Large intestine (tissue), 3 donors: ENCODE results near the gene ADGRA1. TPM values are rescaled to one million over a fixed set of nuclear protein-coding genes. Genes with fewer than 3 reads are reported as not detected.

Source experiments
- DNase-seq, 2 donors: peaks; one replicate each; pipeline versions ENCODE4 v3.0.0 to v3.0.0-alpha.2; 2013
- H3K27ac ChIP-seq: one replicate; pipeline ENCODE4 v1.5.1; 2013; ENCODE audit warnings: low read length
- H3K27me3 ChIP-seq: 2 replicates; pipeline ENCODE4 v1.6.1; 2013; ENCODE audit warnings: low read length; ENCODE audit not compliant: control insufficient read depth, insufficient read depth
- H3K36me3 ChIP-seq: 2 replicates; pipeline ENCODE4 v1.6.1; 2013; ENCODE audit warnings: low read length; ENCODE audit not compliant: control insufficient read depth, insufficient read depth
- H3K4me1 ChIP-seq: one replicate; pipeline ENCODE4 v1.6.1; 2013; ENCODE audit warnings: low read length; ENCODE audit not compliant: control insufficient read depth, insufficient read depth
- H3K4me3 ChIP-seq: one replicate; pipeline ENCODE4 v1.5.1; 2013; ENCODE audit warnings: low read length
- H3K9me3 ChIP-seq: one replicate; pipeline ENCODE4 v1.6.1; 2013; ENCODE audit warnings: mild to moderate bottlenecking, low read depth, low read length, moderate library complexity; ENCODE audit not compliant: control insufficient read depth
- WGBS: methylation state at CpG from one replicate; pipeline ENCODE4 v1.1.5; 2013; ENCODE audit warnings: low lambda C conversion rate; ENCODE audit not compliant: insufficient coverage; 5-methylcytosine and 5-hydroxymethylcytosine counted together
- polyA plus RNA-seq: library from polyadenylated mRNA; unstranded; fragments of 120-200 nt; gene quantifications from one replicate; pipeline ENCODE4 v1.2.1, GENCODE V29; 2013

Gene ADGRA1
- polyA plus RNA-seq, 1 donor = 0.40 TPM

DNA sequence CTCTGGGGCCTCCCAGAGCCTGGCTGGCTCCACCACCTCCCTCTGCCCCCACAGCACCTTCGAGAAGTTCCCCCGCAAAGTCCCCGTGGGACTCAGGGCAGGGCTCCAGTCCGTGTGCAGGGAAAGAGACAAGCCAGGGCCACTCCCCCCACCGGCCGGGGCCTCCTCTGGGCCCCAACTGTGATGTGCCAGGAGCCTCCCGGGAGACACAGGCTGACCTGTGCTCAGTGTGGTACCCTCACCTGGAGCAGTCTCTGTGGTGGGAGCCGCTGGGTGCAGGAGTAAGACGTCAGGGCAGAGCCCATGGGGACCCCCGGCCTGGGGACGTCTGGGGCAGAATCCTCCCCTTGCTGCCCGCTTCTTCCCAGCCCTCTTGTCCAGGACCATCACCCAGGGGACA, 1.5 kb upstream of the ADGRA1 start:
- no peak overlapping the region for H3K4me3 ChIP-seq
- WGBS = no CpG with 5 or more reads among the region's 12 CpGs
- H3K36me3 ChIP-seq = no peaks in the 10 kb centered on the region
- H3K27ac ChIP-seq = no peak overlapping the region
- DNase-seq = no peak
- peaks cover 10% of the 10 kb centered on the region for H3K9me3 ChIP-seq
- peaks cover 5% of the 10 kb centered on the region for H3K4me1 ChIP-seq
- peaks cover 56% of the 10 kb centered on the region for H3K27me3 ChIP-seq

DNA sequence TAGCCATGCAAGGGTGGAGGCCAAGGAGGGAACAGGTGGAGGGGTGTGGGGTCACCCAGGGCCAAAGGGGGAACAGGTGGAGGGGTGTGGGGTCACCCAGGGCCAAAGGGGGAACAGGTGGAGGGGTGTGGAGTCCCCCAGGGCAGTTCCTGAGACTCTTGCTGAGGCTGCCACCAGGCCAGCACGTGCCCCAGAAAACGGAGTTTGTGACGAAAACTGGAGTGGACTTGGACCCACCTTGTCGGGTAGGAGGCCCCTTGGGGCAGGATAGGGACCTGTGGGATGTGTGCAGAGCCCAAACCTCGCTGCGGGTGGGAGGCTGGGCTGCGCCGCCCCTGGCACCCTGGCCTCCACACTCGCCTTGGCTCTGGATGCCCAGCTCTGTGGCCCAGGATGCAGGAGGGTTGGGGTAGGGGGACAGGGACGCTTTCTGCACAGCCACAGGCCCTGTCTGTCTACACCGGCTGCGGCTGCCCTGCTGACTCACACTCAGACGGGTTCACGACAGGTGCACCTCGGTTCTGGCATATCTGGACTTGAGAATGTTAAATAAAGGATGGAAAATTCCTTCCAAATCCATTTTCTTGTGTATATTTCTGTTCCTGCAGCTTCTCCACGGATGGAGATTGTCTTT, 562 bp upstream of the ADGRA1 start:
- WGBS = no CpG with 5 or more reads among the region's 16 CpGs
- H3K4me1 ChIP-seq = peaks cover 5% of the 10 kb centered on the region
- H3K27me3 ChIP-seq = peaks cover 54% of the 10 kb centered on the region
- no peak for DNase-seq
- no peak overlapping the region for H3K4me3 ChIP-seq
- H3K9me3 ChIP-seq = peaks cover 10% of the 10 kb centered on the region
- H3K36me3 ChIP-seq = no peaks in the 10 kb centered on the region
- no peak overlapping the region for H3K27ac ChIP-seq

DNA sequence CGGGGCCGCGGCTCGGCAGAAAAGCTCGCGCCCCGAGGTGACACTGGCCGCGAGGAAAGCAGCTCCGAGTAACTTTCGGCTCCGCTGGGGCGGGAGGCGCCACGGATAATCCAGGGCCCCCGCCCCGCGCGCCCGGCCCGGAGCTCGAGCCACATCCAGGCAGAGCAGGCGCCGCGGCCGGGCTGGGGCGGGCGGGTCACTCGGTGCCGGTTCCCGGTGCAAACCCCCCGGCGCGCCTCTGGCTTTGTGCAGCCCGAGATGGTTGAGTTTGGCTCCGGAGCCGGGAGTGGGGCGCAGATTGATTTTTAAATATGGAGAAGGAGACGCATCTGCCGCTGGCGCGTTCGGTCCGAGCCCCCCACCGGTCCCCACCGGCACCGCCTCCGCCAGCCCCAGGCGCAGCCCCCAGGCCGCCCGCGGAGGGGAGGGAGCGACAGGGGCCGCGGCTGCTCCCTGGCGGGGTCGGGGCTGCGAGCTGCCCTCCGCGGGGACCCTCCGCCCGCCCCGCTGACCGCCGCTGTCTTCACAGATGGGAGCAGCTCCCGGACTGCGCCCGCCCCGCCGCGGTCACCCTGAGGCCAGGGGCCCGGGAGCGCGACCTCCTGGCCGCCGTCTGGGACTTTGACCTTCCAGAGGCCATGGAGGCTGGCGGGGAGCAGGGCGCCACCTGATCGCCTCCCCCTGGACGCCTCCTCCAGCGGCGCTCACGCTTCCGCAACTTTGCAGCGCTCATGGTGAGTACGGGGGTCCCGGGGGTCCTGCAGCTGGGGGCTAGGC, 643 bp downstream of the ADGRA1 start:
- DNase-seq = peak in 1 of 2 donors; percentile 13
- H3K4me1 ChIP-seq = peaks cover 5% of the 10 kb centered on the region
- no peak overlapping the region for H3K27ac ChIP-seq
- no peaks in the 10 kb centered on the region for H3K36me3 ChIP-seq
- H3K4me3 ChIP-seq = no peak overlapping the region
- H3K27me3 ChIP-seq = peaks cover 51% of the 10 kb centered on the region
- no CpG with 5 or more reads among the region's 87 CpGs for WGBS
- H3K9me3 ChIP-seq = peaks cover 7% of the 10 kb centered on the region

DNA sequence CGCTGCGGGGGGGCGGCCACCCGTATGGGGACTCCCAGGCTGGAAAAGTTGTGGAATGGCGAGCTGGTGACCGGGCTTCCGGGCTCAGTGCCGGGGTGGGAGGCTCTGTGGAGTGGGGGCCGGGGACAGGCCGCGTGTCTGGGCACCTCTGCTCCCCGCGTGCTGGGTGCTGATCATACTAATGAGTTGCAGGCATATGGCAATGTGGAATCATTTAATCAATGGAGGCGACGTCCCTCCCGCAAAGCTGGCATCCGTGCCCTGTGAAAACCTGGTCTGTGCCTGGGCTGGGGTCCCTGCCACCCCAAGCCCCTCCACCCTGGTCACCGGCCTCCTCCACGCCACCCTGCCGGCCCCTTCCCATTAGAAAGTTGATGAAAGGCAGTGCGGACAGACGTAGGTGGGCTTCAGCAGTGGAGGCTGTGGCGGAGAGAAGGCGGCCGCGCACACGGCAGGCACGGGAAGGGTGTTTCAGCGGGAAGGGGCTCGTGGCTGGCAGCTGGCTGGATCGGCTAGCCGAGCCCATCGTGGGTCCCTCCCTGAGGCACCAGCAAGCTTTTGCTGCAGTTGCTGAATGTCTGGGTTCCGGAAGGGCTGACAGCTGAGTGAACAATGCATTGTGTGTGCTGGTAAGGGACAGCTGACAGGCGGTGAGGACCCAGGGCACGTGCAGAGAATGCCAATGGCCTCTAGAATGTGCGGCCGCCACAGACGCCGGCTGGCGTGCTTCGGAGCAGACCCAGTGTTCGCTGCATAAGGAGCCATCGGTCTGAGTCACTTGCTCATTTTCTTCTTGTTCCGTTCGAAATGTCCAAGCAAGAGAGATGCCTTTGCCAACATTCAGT, 1.5 kb downstream of the ADGRA1 start:
- Histone ChIP-seq H3K27me3 (peaks cover 51% of the 10 kb centered on the region), H3K36me3 (no peaks in the 10 kb centered on the region)
- WGBS = 40% methylated on average over 1 of the region's 46 CpGs

DNA sequence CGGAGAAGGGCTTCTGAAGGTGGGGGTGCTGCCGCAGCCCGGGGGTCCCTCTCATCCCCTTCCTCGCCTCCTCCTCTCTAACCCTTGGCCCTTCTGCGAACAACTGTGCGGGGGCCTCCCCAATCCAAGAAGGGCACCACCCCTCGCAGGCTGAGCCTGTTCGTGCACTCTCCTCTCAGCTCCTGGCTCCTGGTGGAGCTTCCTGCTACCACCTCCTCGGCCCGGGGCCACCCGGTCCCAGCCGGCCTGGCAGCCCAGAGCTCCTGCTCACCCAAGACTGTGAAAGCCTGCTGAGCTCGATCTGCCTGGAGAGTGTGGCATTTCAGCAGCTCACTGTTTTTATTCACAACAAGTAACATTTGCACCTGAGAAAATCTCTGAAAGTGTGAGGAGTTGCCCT, 2.4 kb downstream of the ADGRA1 start:
- DNase-seq = no peak
- Histone ChIP-seq H3K9me3 (peaks cover 7% of the 10 kb centered on the region), H3K4me3 (no peak overlapping the region), H3K27me3 (peaks cover 49% of the 10 kb centered on the region), H3K4me1 (peaks cover 5% of the 10 kb centered on the region), H3K36me3 (no peaks in the 10 kb centered on the region), H3K27ac (no peak overlapping the region)
- WGBS = no CpG with 5 or more reads among the region's 13 CpGs

More for the DNA sequence above, 1.5 kb downstream of the ADGRA1 start:
- Histone ChIP-seq H3K4me1 (peaks cover 5% of the 10 kb centered on the region), H3K4me3 (no peak overlapping the region), H3K9me3 (peaks cover 7% of the 10 kb centered on the region), H3K27ac (no peak overlapping the region)
- DNase-seq = no peak

DNA sequence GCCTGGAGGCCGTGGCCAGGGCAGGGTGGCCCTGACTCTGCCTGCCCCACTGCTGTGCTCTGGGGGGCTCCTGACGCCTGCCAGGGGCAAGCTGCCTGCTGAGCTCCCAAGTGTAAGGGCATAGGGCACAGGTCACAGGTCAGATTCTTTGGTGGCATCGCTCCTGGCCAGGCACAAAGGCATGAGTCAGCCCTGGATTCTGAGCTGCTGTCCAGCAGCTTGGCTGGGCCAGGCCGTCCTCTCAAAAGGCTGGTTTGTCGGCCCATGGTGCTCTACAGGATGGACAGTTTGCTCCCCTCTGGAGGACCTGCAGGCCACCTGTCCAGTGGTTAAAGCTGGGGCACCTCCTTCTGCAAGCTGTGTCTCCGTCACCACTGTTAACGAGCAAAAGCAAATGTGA, 2.9 kb downstream of the ADGRA1 start:
- no peak for DNase-seq
- Histone ChIP-seq H3K4me1 (peaks cover 5% of the 10 kb centered on the region), H3K27ac (no peak overlapping the region), H3K36me3 (no peaks in the 10 kb centered on the region), H3K4me3 (no peak overlapping the region), H3K27me3 (peaks cover 45% of the 10 kb centered on the region), H3K9me3 (peaks cover 7% of the 10 kb centered on the region)
- no CpG with 5 or more reads among the region's 7 CpGs for WGBS

DNA sequence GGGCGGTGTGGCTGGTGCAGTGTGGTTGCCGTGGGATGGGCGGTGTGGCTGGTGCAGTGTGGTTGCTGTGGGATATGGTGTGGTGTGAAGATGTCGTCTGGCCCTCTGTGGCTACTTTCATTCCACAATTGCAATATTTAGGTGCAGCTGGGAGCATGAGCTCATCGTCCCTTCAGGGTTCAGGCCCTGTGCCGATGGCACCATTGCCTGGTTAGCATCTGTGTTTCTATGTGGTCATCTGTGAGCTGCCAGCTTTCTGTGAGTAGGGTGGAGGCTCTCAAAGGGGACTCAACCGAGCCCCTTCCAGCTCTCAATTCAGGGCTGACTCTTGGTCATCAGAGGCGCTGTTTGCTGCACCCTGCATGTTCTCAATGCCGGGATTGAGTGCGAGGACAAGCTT, 3.6 kb downstream of the ADGRA1 start:
- Histone ChIP-seq H3K9me3 (peaks cover 7% of the 10 kb centered on the region), H3K27me3 (peaks cover 38% of the 10 kb centered on the region), H3K4me3 (no peak overlapping the region), H3K27ac (no peak overlapping the region), H3K4me1 (peaks cover 5% of the 10 kb centered on the region), H3K36me3 (no peaks in the 10 kb centered on the region)
- no peak for DNase-seq
- no CpG with 5 or more reads among the region's 10 CpGs for WGBS

DNA sequence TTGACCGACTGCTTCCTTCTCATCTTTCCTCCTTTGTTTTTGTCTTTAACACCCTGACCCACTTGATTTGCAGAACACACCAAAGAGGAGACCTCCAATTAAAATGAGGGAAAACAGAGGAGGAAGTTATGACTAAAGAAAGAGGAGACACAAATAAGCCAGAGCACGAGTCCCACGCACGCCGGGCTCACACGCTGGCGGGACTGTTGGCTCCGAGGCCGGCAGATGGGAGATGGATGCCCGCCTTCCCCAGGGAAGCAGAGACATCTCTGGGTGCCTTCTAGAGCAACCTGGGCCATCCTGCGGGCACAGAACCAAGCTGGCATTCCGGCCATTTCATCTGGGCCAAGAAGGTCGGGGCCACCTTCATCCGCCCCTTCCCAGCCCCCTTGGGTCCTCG, 5.6 kb downstream of the ADGRA1 start:
- DNase-seq = no peak
- Histone ChIP-seq H3K27me3 (peaks cover 25% of the 10 kb centered on the region), H3K36me3 (no peaks in the 10 kb centered on the region), H3K9me3 (peaks cover 7% of the 10 kb centered on the region), H3K27ac (no peak overlapping the region), H3K4me3 (no peak overlapping the region), H3K4me1 (peaks cover 3% of the 10 kb centered on the region)
- WGBS = no CpG with 5 or more reads among the region's 15 CpGs

DNA sequence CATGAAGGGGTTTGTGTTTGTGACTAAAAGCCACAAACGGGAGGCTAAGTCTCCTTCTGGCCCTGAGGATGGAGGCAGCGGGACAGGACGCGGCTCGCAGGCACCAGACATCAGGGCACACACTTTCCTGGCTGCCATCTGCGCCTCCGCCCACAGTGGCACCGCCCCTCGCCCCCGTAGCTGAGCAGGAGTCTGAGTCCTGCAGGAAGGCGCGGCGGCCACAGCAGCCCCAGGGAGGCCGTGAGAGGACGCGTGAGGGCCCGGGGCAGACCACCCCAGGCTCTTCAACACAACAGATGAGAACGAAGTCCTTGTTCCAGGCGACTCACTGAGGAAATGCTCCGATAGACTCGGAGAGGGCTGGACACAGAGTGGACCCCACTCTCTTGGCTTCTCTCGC, 6.6 kb downstream of the ADGRA1 start:
- Histone ChIP-seq H3K27me3 (peaks cover 18% of the 10 kb centered on the region), H3K9me3 (peaks cover 2% of the 10 kb centered on the region), H3K27ac (no peak overlapping the region), H3K36me3 (no peaks in the 10 kb centered on the region), H3K4me1 (no peaks in the 10 kb centered on the region), H3K4me3 (no peak overlapping the region)
- WGBS = no CpG with 5 or more reads among the region's 22 CpGs
- no peak for DNase-seq

DNA sequence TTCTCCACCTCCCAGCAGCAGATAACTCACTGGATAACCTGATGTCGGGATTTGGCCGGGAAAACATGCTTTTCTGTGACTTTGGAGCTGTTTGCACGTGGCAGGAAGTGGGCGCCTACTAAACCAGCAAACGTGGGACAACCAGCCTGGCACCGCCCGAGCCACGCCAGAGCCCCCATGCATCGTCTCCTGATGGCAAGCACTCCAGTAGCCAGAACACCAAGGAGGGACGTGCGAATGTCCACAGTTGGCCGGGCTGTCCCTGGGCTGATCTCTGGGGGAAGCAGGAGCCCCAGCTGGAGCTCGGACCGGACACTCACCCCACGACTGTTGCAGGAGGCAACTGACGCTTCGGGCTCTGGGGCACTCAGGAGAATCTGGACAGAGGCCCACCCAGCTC, 7.1 kb downstream of the ADGRA1 start:
- Histone ChIP-seq H3K27ac (no peak overlapping the region), H3K36me3 (no peaks in the 10 kb centered on the region), H3K4me1 (no peaks in the 10 kb centered on the region), H3K27me3 (peaks cover 12% of the 10 kb centered on the region), H3K9me3 (no peaks in the 10 kb centered on the region), H3K4me3 (no peak overlapping the region)
- WGBS = no CpG with 5 or more reads among the region's 17 CpGs
- DNase-seq = no peak
